D341Med (cell line): ENCODE data around the gene RIC1.
"Not testable (repeated sequence)": the region's sequence is repeated elsewhere in the genome, so short reads cannot be mapped to it uniquely, and the experiment has no call there.

Experiments
- DNase-seq: peaks from one replicate; pipeline ENCODE4 v3.0.0; 2012; ENCODE audit warnings: low spot score

The RIC1 gene

GRCh38 chr9:5624655-5625054 is 4.3 kb upstream of the RIC1 start:
- no peak for DNase-seq

- DNase-seq: no peak
These were observed 1.9 kb upstream of the RIC1 start for GRCh38 chr9:5626727-5627634.

GRCh38 chr9:5627686-5628085 is 1.2 kb upstream of the RIC1 start:
- DNase-seq: not testable (repeated sequence)

DNA sequence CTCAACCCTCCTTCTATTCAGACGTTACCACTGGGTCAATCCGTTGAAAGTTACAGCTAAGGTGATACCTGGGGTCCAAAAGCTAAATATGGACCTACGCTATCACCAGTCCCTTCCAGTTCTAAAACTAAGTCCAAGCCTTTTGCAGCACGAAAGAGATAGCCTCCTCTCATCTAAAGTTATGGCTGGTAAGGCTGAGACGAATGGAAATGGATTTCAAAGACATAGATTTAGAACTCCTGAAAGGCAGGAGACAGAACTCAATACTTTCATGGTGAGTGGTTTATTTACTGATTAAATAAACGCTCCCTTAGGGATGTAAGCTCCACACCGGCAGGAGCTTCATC is 751 bp upstream of the RIC1 start:
- no peak for DNase-seq

- DNase-seq: peak; percentile 73
These were observed 589 bp downstream of the RIC1 start for GRCh38 chr9:5629312-5630080.

- DNase-seq: no peak
These were observed 1.2 kb downstream of the RIC1 start for GRCh38 chr9:5630081-5630507.

DNA sequence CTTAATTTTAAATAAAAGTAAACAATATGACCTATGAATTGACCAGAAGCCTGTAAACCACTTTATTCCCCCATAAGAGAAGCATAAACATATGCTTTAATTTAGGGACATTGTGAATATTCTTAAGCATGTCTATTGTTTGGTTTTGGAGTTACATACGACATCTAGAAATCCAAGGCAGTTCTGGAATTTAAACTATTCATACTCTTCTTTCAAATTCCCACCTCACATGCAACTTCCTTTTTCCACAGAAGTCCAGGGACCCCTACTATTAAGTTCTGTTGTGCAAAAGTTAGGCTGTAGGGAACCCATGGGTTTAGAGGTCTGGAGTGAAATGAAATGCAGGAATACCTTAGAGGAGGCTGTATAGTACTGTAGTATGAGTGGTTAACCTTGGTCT is 2.1 kb downstream of the RIC1 start:
- DNase-seq: no peak

DNA sequence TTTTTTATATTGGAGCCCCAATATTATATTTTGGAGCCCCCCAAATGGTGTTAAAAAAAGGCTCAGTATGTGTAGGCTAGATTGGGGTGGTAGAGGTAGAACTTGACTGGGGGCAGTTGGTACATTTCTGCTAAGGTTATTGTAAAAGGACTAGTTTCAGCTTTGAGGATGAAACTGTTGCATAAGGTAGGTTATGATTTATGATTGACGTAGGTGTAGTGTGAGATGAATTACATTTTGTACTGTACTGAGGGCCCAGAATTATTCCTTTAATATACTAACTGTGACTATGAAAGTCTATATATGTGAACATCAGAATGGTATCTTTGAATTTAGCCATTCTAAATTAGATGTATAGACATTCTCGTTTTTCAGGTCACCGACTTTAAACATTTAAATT is 3.6 kb downstream of the RIC1 start:
- no peak for DNase-seq

DNA sequence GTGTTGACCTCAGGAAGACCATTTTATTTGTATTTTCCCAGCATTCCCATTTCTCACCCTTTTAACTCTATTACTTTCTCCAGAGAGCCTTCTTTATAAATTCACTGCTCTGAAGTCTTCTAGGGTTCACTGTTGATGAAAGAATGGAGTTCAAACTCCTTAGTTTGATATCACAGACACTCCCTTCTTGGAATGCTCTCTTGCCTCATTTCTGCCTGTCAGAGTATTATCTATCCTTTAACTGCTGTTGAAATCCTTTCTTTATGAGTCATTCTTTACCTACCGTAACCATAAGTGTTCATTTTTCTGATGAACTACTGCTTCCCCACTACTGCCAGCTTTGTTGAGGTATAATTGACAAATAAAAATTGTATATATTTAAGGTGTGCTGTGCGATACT is 4.3 kb downstream of the RIC1 start:
- DNase-seq: no peak

GRCh38 chr9:5635390-5635789 is 6.5 kb downstream of the RIC1 start:
- DNase-seq: no peak

- DNase-seq: no peak
These were observed 10.9 kb downstream of the RIC1 start for GRCh38 chr9:5639816-5640215.

- DNase-seq: no peak
These were observed 13.3 kb downstream of the RIC1 start for GRCh38 chr9:5642170-5642569.

DNA sequence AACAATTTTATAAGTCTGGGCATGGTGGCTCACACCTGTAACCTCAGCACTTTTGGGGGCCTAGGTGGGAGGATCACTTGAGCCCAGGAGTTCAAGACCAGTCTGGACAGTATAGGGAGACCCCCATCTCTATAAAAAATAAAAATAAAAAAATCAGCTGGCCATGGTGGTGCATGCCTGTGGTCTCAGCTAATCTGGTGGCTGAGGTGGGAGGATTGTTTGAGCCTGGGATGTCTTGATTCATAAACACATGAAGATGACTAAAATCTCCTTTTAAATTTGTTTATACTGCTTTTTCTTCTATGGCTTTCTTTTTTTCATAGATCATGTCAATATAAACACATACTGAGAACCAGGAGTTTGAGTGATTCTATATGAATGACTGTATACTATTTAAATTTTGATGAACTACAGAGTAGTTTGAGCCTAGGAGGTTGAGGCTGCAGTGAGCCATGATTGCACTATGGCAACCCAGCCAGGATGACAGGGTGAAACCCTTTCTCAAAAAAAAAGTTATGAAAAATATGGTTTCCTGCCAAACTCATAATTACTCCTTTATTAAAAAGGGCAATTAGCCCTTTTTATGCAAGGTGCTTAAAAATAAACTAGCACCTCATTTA is 14.2 kb downstream of the RIC1 start:
- DNase-seq: no peak

DNA sequence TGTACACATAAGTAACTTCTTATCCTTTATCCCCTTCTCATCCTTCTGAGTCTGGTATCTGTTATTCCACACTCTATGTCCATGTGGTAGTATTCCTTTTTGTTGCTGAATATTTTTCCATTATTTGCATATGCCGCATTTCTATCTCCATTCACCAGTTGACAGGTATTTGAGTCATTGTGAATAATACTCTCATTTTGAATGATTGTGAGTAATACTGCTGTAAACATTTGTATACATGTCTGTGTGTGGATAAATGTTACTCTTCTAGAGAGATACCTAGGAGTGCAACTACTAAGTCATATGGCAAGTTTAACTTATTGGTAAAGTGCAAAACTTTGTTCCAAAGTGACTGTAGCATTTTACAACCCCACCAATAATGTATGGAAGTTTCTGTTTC is 15.6 kb downstream of the RIC1 start:
- no peak for DNase-seq

DNA sequence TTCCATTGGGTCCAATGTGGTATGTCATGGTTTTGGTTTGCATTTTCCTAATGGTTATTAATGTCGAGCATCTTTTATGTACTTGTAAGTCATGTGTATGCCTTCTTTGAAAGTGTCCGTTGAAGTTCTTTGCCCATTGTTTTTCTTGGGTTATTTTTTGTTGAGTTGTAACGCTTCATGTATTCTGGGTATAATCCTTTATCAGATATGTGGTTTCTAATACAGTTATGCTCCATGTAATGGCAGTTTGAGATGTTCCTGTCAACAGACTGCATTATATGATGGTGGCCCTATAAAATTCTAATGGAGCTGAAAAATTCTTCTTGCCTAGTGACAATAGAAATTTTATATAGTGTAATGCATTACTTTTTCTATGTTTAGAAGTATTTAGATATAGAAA is 17.2 kb downstream of the RIC1 start:
- no peak for DNase-seq

DNA sequence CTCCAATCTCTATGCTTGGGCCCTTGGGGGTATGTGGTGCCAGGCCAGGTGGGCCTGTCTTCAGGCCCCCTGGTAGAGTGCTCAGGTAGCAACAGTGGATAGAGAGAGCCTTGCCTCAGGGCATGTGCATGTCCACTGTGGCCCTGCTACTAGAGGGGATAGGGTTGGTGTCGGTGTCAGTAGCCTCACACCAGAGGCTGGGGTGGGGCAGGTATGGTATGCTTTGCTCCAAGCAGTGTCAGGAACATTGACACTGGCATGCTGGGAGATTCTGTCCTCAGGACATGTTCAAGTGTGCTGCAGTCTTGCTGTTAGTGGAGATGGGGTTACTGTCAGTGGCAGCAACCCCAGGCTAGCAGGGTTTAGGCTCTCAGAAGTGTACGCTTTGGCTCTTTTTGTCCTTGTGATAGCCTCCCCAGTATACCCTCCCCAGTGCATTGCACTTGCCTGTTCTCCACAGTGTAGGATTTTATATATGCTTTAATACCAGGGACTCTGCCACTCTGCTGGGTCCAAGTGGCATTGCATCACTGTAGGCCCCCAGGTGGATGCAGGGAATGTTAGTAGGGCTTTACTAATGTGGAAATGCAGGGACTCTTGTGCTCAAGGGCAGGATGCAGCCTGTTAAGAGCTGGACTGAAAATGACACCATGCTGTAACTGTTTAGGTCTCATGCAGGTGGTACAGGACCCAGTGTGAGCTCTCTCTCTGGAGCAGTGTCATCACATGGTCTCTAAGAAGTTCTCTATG is 21.6 kb downstream of the RIC1 start:
- DNase-seq: no peak

- DNase-seq: no peak
These were observed 22.3 kb downstream of the RIC1 start for GRCh38 chr9:5651246-5651645.

DNA sequence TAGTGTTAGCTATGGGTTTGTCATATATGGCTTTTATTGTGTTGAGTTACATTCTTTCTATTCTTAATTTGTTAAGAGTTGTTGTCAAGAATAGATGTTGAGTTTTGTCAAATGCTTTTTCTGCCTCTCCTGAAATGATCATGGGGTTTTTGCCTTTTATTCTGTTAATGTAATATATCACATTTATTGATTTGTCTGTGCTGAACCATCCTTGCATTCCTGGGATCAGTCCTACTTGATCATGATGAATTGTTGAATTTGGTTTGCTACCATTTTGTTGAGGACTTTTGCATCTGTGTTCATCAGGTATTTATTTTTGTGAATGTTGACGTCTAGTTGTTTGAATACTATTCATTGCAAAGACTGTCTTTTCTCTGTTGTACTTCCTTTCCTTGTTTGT is 23.9 kb downstream of the RIC1 start:
- DNase-seq: no peak

DNA sequence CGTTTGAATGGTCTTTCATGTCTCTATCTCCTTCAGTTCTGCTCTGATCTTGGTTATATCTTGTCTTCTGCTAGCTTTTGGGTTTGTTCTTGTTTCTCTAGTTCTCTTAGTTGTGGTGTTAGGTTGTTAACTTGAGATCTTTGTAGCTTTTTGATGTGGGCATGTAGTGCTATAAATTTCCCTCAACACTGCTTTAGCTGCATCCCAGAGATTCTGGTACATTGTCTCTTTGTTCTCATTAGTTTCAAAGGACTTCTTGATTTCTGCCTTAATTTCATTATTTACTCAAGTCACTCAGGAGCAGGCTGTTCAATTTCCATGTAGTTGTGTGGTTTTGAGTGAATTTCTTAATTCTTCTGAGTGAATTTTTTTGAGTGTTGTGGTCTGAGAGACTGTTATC is 33.9 kb downstream of the RIC1 start:
- DNase-seq: not testable (repeated sequence)

DNA sequence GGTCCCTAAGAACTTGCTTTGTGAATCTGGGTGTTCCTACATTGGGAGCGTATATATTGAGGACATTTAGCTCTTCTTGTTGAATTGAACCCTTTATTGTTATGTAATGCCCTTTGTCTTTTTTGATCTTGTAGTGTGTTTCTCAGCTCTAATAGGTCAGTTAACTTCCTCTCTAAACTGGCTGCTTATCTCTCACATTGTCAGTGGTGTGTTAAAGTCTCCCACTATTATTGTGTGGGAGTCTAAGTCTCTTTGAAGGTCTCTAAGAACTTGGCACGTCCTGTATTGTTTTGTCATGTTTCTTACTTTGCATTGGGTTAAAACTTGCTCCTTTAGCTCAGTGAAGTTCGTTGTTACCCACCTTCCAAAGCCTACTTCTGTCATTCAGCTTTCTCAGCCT is 36.2 kb downstream of the RIC1 start:
- DNase-seq: no peak

DNA sequence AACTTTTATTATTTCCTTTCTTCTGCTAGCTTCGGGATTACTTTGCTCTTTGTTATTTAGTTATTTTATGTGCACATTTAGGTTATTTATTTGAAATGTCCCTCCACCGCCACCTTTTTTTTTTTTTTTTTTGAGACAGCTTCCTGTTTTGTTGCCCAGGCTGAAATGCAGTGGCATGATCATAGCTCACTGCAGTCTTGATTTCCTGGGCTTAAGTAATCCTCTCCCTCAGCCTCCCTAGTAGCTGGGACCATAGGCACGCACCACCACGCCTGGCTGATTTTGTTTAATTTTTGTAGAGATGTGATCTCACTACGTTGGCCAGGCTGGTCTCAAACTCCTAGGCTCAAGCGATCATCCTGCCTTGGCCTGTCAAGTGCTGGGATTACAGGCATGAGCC is 38.5 kb downstream of the RIC1 start:
- no peak for DNase-seq

GRCh38 chr9:5670079-5670478 is 41.2 kb downstream of the RIC1 start:
- no peak for DNase-seq
